GM21515 (cell line): ENCODE results near the gene PBX3.

Experiments
- ATAC-seq: cut with Tn5 transposase; IDR thresholded peaks from one replicate; pipeline ENCODE4 v1.9.1; 2021; ENCODE audit not compliant: unreplicated experiment

Gene PBX3

GRCh38 chr9:125990186-125990792 lies 243.1 kb downstream of the PBX3 start:
- ATAC-seq: no peak

- ATAC-seq: no peak
Observed at GRCh38 chr9:125990793-125991220, 243.6 kb downstream of the PBX3 start.

GRCh38 chr9:125991886-125992529 lies 244.8 kb downstream of the PBX3 start:
- ATAC-seq: no peak

- ATAC-seq: no peak
Observed at GRCh38 chr9:125992557-125992956, 245.4 kb downstream of the PBX3 start.

- no peak for ATAC-seq
Observed at GRCh38 chr9:125993466-125993865, 246.3 kb downstream of the PBX3 start.

GRCh38 chr9:125994066-125994943 lies 247.1 kb downstream of the PBX3 start:
- ATAC-seq: no peak

- no peak for ATAC-seq
Observed at GRCh38 chr9:125995006-125995405, 247.8 kb downstream of the PBX3 start.

- ATAC-seq: no peak
Observed at GRCh38 chr9:125995706-125996105, 248.5 kb downstream of the PBX3 start.

- no peak for ATAC-seq
Observed at GRCh38 chr9:125996791-125997190, 249.6 kb downstream of the PBX3 start.

- ATAC-seq: no peak
Observed at GRCh38 chr9:125997196-125997823, 250.1 kb downstream of the PBX3 start.

GRCh38 chr9:125998837-125999503 lies 251.8 kb downstream of the PBX3 start:
- ATAC-seq: no peak

- no peak for ATAC-seq
Observed at GRCh38 chr9:125999504-125999881, 252.3 kb downstream of the PBX3 start.

- ATAC-seq: no peak
Observed at GRCh38 chr9:126000256-126000655, 253.1 kb downstream of the PBX3 start.

- ATAC-seq: no peak
Observed at GRCh38 chr9:126000731-126001580, 253.8 kb downstream of the PBX3 start.

GRCh38 chr9:126001581-126002225 lies 254.5 kb downstream of the PBX3 start:
- ATAC-seq: no peak

- no peak for ATAC-seq
Observed at GRCh38 chr9:126002476-126003350, 255.5 kb downstream of the PBX3 start.

- no peak for ATAC-seq
Observed at GRCh38 chr9:126009047-126009446, 261.9 kb downstream of the PBX3 start.

- no peak for ATAC-seq
Observed at GRCh38 chr9:126014726-126015125, 267.6 kb downstream of the PBX3 start.

- ATAC-seq: no peak
Observed at GRCh38 chr9:126015424-126015823, 268.3 kb downstream of the PBX3 start.
